OCI-LY7 (cell line): ENCODE measurements around the gene WFDC2.

Source experiments
- CTCF ChIP-seq: fragments of 200-600 bp; sonication (generic); conservative IDR thresholded peaks from 2 replicates; pipeline ENCODE4 v1.5.1; 2014; ENCODE audit warnings: mild to moderate bottlenecking, antibody characterized with exemption, low read length, moderate library complexity, mixed read lengths
- EZH2phosphoT487 ChIP-seq: fragments of 200-600 bp; sonication (generic); IDR thresholded peaks from 2 replicates; pipeline ENCODE4 v1.6.1; 2018; ENCODE audit warnings: low read depth, borderline replicate concordance, mild to moderate bottlenecking, mixed run types, antibody characterized with exemption, low read length, moderate library complexity, mixed read lengths

- TF ChIP-seq CTCF, result no peak
- no peak for TF ChIP-seq EZH2phosphoT487
These were observed 40.8 kb downstream of the WFDC2 start for GRCh38 chr20:45510242-45510862.
